MV-4-11 (cell line): ENCODE data around the gene MYLK.

Experiments used
- DNase-seq: peaks from one replicate; lab custom pipeline; 2025; lab: John Stamatoyannopoulos, UW

The MYLK gene

GRCh38 chr3:123768480-123769355 is 115.4 kb downstream of the MYLK start:
- no peak for DNase-seq

- no peak for DNase-seq
Observed at GRCh38 chr3:123767564-123768292, 116.4 kb downstream of the MYLK start.

- DNase-seq = no peak
Observed at GRCh38 chr3:123767009-123767372, 117.1 kb downstream of the MYLK start.

GRCh38 chr3:123766193-123767008 is 117.7 kb downstream of the MYLK start:
- DNase-seq = no peak

- peak; percentile 59 for DNase-seq
Observed at GRCh38 chr3:123765475-123766128, 118.5 kb downstream of the MYLK start.

- peak; percentile 69 for DNase-seq
Observed at GRCh38 chr3:123764647-123765046, 119.5 kb downstream of the MYLK start.

GRCh38 chr3:123762805-123763204 is 121.3 kb downstream of the MYLK start:
- no peak for DNase-seq

- no peak for DNase-seq
Observed at GRCh38 chr3:123760817-123761216, 123.3 kb downstream of the MYLK start.

GRCh38 chr3:123759871-123760270 is 124.3 kb downstream of the MYLK start:
- peak; percentile 49 for DNase-seq

- DNase-seq = no peak
Observed at GRCh38 chr3:123759311-123759710, 124.8 kb downstream of the MYLK start.

- DNase-seq = peak; percentile 59
Observed at GRCh38 chr3:123758081-123758564, 126.0 kb downstream of the MYLK start.

GRCh38 chr3:123757281-123757940 is 126.7 kb downstream of the MYLK start:
- DNase-seq = peak; percentile 92

- DNase-seq = no peak
Observed at GRCh38 chr3:123755501-123755900, 128.6 kb downstream of the MYLK start.

- DNase-seq = no peak
Observed at GRCh38 chr3:123755085-123755484, 129.0 kb downstream of the MYLK start.

GRCh38 chr3:123753286-123753685 is 130.8 kb downstream of the MYLK start:
- DNase-seq = no peak

- DNase-seq = no peak
Observed at GRCh38 chr3:123752228-123752627, 131.9 kb downstream of the MYLK start.

- no peak for DNase-seq
Observed at GRCh38 chr3:123751433-123751832, 132.7 kb downstream of the MYLK start.

GRCh38 chr3:123750659-123751420 is 133.3 kb downstream of the MYLK start:
- DNase-seq = no peak

- no peak for DNase-seq
Observed at GRCh38 chr3:123750209-123750608, 133.9 kb downstream of the MYLK start.

- peak; percentile 88 for DNase-seq
Observed at GRCh38 chr3:123749711-123750110, 134.4 kb downstream of the MYLK start.
